GM19397 (cell line): ENCODE data around the gene TECPR2.
"Not testable (repeated sequence)": the region's sequence is repeated elsewhere in the genome, so short reads cannot be mapped to it uniquely, and the experiment has no call there.

Source experiments
- ATAC-seq: cut with Tn5 transposase; IDR thresholded peaks from one replicate; pipeline ENCODE4 v1.9.1; 2021; ENCODE audit warnings: mild to moderate bottlenecking, moderate library complexity; ENCODE audit not compliant: unreplicated experiment

TECPR2 gene

DNA sequence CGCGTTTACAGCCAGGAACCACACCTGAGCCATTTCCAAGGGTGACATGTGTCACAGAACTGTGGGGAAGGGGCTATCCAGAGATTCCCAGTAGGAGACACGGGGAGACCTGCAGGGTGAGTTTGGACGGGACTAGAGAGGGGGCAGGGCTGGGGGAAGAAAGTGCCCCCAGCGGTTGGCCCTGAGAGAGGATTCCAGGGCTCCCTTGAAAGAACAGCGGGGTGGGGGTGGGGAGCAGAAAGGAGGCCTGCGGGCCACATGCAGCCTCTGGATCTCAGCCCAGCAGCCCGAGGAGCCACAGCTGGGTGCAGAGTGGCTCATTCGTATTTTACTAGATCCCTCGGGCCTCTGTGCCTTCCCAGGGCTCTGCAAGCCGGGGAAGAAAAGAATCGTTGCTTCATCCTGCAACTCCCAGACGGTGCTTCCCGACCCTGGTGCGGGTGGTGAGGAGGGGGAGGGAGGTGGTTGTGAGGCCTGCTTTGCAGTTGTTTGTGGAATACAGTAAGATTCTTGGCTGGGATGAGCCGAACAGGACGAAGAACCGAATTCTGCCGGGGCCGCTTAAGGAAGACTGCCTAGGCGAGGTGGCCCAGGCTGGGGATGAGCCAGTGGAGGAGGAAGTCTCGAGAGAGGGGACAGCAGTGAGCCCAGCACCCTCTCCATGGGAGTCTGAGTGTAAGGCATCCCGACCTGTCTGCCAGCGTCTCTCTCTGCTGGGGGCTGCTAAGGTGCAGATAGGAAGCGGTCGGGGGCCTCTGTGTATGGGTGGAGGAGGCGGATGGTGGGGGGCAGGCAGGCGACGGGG is 182.9 kb downstream of the TECPR2 start:
- no peak for ATAC-seq

DNA sequence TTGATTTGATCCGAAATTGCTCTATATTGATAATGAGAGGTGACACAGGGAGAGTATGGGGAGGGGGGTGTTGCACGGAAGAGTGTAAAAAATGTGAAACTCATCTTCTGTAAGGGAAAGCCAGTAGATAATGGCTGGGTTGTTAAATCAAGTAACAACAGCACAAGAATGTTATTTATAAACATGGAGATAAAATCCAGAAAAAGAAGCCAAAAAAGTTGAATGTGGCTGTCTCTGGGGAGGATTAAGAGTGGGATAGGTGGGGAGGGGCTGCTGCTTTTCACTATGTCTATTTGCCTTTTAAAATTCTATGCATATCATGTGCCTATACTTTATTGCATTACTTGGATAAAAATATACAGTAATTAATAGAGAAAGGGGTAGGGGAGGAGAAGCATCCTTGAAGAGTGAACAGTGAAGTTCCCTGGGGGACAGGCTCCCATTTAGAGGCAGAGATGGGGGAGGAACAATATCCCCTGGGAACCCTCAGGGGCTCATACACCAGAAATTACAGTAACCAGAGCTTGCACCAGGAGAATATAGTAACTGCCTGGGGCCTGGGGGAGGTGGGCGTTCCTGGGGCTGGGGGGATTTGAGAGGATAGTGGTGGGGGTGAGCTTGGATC is 186.0 kb downstream of the TECPR2 start:
- ATAC-seq: no peak

DNA sequence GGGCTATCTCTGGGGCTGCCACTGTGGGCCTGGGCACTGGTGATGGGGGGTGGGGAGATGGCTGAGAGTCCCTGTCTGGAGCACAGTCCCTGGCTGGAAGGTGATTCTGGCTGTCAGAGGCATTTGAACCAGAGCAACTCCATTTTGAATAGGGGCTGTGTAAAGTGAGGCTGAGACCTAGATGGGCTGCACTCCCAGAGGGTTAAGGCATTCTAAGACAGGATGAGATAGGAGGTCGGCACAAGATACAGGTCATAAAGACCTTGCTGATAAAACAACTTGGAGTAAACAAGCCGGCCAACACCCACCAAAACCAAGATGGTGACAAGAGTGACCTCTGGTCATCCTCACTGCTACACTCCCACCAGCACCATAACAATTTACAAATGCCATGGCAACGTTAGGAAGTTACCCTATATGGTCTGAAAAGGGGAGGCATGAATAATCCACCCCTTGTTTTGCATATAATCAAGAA is 188.2 kb downstream of the TECPR2 start:
- not testable (repeated sequence) for ATAC-seq
